Islet precursor cell (in vitro differentiated cells): ENCODE measurements around the gene OBSCN.

Experiments
- DNase-seq: peaks from one replicate; pipeline ENCODE4 v3.0.0-alpha.2; 2018

The OBSCN gene

DNA sequence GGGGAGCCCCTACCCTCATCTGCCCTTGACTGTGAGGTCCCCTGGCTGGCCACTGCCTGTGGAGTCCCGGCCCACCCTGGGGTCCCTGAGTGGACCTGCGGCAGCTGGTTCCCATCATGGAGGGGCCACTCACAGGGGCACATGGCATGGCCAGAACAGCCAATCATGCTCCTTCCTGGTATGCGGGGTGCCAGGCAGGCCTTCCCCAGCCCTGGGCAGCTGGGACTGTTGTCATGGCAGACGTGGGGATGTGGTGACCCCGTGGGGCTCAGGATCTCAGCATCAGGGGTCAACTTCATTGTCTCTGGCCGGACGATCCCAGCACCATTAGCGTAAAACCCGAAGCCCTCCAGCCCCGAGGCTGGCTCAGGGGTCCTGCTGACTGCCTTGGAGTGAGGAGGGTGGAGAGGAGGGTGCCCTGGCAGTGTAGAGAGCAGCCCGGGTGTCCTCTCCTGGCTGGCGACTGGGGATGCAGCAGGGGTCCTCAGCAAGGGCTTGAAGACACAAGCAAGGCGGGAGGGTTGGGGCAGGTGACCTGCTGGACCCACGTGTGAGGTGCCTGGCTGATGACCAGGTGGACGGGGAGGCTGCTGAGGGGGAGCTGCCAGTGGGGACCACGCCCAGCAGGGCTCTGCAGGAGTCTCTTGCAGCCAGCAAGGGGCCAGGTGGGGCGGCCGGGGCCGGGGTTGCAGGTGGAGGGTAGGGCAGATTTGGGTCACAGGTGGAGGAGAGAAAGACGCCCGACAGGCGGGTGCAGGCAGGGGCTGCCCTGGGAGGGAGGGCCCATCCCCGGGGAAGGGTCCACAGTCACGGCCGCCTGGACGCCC is 153.7 kb downstream of the OBSCN start:
- DNase-seq, result no peak

DNA sequence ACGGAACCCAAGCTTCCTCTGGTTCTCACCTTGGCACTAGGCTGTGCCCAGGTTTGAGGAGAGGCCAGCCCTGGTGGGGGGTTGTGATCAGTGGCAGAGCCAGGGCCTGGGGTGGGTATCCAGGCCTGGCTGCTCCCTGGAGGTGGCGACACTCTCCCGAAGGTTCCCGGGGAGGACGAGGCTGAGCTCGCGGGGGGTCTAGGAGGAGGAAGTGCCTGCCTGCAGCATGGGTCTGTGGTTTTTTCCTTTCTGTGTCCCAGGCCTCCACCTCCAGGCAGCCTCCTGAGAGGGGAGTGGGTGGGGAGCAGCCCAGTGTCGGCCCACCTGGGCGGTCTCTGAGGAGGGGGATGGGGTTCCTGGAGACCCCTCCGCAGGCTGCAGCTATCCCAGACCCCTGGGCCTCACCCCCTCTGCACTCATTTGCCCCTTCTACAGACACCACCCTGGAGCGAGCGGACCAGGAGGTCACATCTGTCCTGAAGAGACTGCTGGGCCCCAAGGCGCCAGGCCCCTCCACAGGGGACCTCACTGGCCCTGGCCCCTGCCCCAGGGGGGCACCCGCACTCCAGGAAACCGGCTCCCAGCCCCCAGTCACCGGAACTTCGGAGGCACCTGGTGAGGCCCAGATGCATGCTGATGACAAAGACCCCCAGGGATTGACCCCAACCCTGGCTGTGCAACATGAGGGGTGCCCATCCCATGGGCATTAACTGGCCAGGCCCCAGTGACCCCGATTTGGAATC is 154.5 kb downstream of the OBSCN start:
- no peak for DNase-seq

- no peak for DNase-seq
Measured at GRCh38 chr1:228362884-228363450, 155.1 kb downstream of the OBSCN start.

- no peak for DNase-seq
Measured at GRCh38 chr1:228363686-228364067, 155.8 kb downstream of the OBSCN start.

DNA sequence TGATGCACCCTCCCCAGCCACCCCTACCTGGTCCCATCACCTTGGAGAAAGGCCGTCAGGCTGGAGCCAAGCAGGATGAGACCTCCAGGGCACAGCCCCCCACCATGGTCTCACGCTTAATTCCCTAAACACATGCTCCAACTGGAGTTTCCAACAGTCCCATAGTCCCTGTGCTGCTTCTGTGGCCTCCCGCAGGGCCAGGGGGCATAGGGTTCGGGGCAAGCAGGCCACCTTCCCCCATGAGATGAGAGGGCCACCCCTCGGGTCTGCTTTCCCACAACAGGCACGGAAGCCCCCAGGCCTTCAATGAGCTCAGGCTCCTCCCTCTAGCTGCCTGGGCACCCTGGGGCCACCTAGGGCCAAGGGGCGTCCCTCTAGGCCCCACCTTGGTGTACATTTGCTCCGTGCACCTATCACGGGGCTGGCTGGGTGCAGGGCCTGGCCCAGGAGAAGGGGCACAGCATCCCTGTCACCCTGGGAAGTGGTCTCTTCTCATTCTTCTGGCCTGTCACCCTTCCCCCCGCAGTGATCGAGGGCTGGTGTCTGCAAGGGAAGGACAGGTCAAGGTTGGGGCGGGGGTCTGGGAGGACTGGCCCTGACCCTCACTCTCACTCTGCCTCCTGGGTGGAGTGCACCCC is 156.3 kb downstream of the OBSCN start:
- DNase-seq, result no peak

- no peak for DNase-seq
Measured at GRCh38 chr1:228364706-228365213, 156.9 kb downstream of the OBSCN start.

DNA sequence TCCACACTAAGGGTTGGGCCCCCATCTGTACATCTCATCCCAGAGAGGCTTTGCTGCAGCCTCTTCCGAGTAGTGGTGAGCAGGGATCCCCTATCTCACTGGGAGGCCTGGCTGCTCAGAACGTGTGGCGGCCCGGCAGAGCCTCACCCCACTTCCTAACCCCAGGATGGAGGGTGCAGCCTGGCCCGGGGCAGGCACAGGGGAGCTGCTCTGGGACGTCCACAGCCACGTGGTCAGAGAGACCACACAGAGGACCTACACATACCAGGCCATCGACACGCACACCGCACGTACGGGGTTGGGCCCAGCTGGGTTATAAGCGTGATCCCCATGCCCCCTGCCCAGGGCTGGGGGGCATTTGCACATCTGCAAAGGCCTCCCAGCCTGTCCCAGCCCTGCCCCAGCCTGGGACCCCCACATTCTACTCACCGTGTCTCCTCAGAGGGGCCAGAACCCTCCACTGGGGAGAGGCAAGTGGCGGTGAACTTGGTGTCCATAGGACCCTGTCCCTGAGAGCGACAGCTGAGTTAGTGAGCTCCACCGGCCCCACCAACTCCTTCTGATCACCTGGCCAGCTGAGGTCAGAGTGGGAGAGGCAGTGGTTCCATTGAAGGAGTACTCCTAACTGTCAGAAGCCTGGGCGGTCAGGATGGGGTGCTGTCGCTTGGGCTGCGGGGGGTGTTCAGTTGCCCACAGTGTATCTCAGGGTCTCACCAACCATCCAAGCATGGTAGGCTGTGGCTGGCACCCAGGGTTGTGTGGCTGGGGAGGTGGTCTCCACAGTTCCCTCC is 157.6 kb downstream of the OBSCN start:
- DNase-seq, result no peak

DNA sequence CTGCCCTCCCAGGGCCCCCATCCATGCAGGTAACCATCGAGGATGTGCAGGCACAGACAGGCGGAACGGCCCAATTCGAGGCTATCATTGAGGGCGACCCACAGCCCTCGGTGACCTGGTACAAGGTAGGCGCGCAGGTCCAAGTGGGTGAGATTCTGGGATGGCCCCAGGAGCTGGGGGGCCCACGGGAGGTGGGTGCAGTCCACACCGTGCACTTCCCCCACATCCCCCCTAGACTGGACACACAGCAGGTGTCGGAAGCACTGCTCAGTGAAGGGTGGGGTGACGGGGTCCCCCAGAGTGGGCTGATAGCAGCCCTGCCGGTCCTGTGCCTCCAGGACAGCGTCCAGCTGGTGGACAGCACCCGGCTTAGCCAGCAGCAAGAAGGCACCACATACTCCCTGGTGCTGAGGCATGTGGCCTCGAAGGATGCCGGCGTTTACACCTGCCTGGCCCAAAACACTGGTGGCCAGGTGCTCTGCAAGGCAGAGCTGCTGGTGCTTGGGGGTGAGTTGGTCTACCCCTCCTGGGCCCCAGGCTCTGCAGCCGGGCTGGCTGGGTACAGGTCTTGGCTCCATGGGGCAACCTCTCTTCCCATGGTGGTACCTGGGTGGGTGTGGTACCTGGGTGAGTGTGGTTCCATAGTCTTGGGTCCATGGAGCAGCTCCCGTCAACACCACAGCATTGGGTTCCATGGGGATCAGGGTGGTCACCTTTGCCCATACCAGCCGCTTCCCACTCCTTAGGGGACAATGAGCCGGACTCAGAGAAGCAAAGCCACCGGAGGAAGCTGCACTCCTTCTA is 158.4 kb downstream of the OBSCN start:
- DNase-seq, result no peak

- DNase-seq, result no peak
Measured at GRCh38 chr1:228366866-228367741, 159.3 kb downstream of the OBSCN start.

DNA sequence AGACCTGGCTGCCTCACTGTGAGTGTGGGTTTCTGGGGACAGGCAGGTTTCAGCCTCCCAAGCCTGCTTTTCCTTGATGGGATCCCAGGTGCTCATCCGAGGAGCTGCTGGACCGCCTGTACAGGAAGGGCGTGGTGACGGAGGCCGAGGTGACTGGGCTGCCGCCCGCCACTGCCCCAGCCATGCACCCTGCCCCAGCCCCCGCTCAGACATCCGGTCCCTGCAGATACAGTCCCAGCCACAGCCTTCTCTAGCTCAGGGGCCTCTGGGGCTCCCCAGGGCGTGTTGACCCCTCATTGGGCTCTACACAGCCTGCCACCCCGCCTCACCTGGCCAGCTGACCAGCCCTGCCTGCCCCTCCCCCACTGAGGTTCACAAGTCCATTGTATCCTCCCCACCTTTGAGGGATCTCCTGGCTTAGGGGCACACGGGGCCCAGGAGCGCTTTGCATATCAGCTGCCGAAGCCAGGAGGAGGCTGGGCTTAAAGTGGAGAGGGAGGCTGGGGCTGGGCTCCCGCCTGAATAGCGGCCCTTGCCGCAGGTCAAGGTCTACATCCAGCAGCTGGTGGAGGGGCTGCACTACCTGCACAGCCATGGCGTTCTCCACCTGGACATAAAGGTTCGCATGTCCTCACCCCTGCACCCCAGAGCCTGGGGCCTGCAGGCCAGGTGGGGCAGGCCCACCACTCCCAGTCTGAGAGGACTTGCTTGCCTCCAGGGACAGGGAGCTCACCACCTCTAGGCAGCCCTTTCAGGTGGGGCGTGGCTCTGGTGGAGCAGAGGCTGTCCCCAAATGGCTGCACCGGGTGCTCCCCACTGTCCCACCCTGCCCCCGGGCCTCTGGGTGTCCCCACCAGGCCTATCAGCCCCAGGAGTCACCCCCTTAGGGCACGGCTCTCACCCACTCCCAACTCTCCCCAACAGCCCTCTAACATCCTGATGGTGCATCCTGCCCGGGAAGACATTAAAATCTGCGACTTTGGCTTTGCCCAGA is 160.3 kb downstream of the OBSCN start:
- DNase-seq, result no peak

DNA sequence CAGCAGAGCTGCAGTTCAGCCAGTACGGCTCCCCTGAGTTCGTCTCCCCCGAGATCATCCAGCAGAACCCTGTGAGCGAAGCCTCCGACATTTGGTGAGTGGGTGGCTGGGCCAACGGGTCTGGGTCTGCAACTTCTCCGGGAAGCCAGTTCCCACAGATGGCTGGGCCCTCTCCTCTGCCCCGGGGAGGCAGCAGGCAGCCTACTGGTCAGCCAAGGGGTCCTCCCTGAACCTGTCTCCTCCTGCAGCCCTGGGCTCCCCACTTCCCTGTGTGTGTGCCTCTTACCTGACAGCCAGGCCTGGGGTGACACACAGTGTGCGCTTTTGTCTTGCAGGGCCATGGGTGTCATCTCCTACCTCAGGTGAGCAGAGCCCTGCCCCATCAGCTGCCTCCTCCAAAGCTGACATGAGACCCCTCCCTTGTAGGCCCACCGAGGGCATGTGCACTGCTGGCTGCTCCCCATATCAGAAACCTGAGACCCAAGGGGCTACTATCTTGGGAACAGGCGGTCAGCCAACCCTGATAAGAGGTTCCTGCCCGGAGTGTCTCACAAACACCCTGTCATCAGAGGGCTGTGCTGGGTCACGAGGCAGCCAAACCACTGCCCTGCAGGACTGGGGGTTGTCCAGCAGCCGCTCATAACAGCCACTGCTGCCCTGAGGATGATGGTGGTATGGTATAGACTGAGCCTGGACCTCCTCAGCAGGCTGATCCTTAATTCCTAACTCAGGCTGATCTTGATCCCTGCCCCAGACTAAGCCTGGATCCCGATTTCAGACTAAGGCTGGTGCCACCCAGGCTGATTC is 161.2 kb downstream of the OBSCN start:
- DNase-seq, result no peak

DNA sequence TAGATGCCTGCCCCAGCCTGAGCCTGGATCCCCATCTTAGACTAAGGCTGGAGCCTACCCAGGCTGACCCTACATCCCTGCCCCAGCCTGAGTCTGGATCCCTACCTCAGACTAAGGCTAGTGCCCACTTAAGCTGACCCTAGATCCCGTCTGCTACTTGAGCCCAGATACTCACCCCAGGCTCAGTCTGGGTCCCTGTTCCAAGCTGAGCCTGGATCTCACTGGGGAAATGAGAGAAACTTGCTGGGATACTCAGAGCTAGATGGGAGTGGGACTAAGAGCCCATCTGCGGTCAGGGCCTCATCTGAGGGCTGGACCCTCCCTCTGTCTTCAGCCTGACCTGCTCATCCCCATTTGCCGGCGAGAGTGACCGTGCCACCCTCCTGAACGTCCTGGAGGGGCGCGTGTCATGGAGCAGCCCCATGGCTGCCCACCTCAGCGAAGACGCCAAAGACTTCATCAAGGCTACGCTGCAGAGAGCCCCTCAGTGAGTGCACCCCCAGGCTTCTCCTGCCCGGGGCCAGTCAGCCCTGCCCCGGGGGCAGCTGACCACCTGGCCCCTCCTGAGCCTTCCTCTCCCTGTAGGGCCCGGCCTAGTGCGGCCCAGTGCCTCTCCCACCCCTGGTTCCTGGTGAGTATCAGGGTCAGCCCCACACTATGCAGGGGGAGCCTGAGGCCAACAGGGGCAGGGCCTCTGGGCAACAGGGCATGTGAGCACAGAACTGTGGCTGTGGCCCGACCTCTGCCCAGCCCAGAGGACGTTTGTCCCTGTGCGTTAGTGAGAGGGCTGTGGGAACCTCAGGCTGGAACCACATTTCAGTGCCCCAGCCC is 162.0 kb downstream of the OBSCN start:
- no peak for DNase-seq

- no peak for DNase-seq
Measured at GRCh38 chr1:228370439-228370940, 162.6 kb downstream of the OBSCN start.

DNA sequence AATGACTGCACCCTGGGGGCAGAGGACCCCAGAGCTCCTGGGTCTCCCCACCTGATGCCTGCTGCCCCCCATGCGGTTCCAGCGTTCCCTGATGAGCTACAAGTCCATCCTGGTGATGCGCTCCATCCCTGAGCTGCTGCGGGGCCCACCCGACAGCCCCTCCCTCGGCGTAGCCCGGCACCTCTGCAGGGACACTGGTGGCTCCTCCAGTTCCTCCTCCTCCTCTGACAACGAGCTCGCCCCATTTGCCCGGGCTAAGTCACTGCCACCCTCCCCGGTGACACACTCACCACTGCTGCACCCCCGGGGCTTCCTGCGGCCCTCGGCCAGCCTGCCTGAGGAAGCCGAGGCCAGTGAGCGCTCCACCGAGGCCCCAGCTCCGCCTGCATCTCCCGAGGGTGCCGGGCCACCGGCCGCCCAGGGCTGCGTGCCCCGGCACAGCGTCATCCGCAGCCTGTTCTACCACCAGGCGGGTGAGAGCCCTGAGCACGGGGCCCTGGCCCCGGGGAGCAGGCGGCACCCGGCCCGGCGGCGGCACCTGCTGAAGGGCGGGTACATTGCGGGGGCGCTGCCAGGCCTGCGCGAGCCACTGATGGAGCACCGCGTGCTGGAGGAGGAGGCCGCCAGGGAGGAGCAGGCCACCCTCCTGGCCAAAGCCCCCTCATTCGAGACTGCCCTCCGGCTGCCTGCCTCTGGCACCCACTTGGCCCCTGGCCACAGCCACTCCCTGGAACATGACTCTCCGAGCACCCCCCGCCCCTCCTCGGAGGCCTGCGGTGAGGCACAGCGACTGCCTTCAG is 163.3 kb downstream of the OBSCN start:
- DNase-seq, result no peak

- DNase-seq, result no peak
Measured at GRCh38 chr1:228371741-228372182, 163.9 kb downstream of the OBSCN start.
